WERI-Rb-1 (cell line): ENCODE data around the gene CAMK2B.
A peak's percentile ranks its signal among the peaks of the same experiment; 100 is the strongest.

Source experiments
- DNase-seq: peaks from one replicate; pipeline ENCODE4 v3.0.0-alpha.2; 2020
- H3K27ac ChIP-seq: fragments of 250-450 bp; sonication (Bioruptor Pico); 2 replicates; pipeline ENCODE4 v1.5.1; 2020; ENCODE audit warnings: mild to moderate bottlenecking, moderate library complexity
- H3K27me3 ChIP-seq: fragments of 250-450 bp; sonication (Bioruptor Pico); 2 replicates; pipeline ENCODE4 v1.5.1; 2021; ENCODE audit warnings: mild to moderate bottlenecking, low read depth, moderate library complexity; ENCODE audit not compliant: insufficient read depth, severe bottlenecking
- H3K36me3 ChIP-seq: fragments of 250-450 bp; sonication (Bioruptor Pico); 2 replicates; pipeline ENCODE4 v1.5.1; 2020; ENCODE audit warnings: mild to moderate bottlenecking, moderate library complexity
- H3K4me3 ChIP-seq: 2 replicates; pipeline ENCODE4 v1.5.1; 2011; ENCODE audit warnings: low read depth, mild to moderate bottlenecking, control low read depth, low read length
- H3K9me3 ChIP-seq: fragments of 250-450 bp; sonication (Bioruptor Pico); 2 replicates; pipeline ENCODE4 v1.5.1; 2021; ENCODE audit warnings: mild to moderate bottlenecking, moderate library complexity; ENCODE audit not compliant: severe bottlenecking
- CTCF ChIP-seq: IDR thresholded peaks from 2 replicates; pipeline ENCODE4 v1.5.1; 2011; ENCODE audit warnings: low read depth, mild to moderate bottlenecking, control low read depth, inconsistent platforms, low read length

CAMK2B gene

GRCh38 chr7:44184206-44184872 is 141.1 kb downstream of the CAMK2B start:
- peak; percentile 71 for DNase-seq
- H3K27ac ChIP-seq: peak overlapping the region; percentile 43
- H3K9me3 ChIP-seq: peaks cover 2% of the 10 kb centered on the region
- TF ChIP-seq CTCF: no peak
- H3K36me3 ChIP-seq: no peaks in the 10 kb centered on the region
- H3K27me3 ChIP-seq: no peaks in the 10 kb centered on the region
- no peak overlapping the region for H3K4me3 ChIP-seq

GRCh38 chr7:44183386-44183785 is 142.0 kb downstream of the CAMK2B start:
- no peak for DNase-seq
- peaks cover 2% of the 10 kb centered on the region for H3K9me3 ChIP-seq
- no peaks in the 10 kb centered on the region for H3K36me3 ChIP-seq
- H3K27ac ChIP-seq: no peak overlapping the region
- H3K27me3 ChIP-seq: no peaks in the 10 kb centered on the region
- no peak overlapping the region for H3K4me3 ChIP-seq
- TF ChIP-seq CTCF: no peak

- no peak for TF ChIP-seq CTCF
- no peak overlapping the region for H3K4me3 ChIP-seq
- peaks cover 2% of the 10 kb centered on the region for H3K9me3 ChIP-seq
- no peaks in the 10 kb centered on the region for H3K27me3 ChIP-seq
- no peak overlapping the region for H3K27ac ChIP-seq
- no peaks in the 10 kb centered on the region for H3K36me3 ChIP-seq
- DNase-seq: no peak
Measured at GRCh38 chr7:44182827-44183226, 142.6 kb downstream of the CAMK2B start.

- Histone ChIP-seq H3K36me3 (no peaks in the 10 kb centered on the region), H3K4me3 (no peak overlapping the region), H3K27ac (no peak overlapping the region), H3K27me3 (no peaks in the 10 kb centered on the region), H3K9me3 (peaks cover 2% of the 10 kb centered on the region)
- DNase-seq: no peak
- no peak for TF ChIP-seq CTCF
Measured at GRCh38 chr7:44180631-44181030, 144.8 kb downstream of the CAMK2B start.

- no peaks in the 10 kb centered on the region for H3K9me3 ChIP-seq
- no peaks in the 10 kb centered on the region for H3K36me3 ChIP-seq
- no peak for TF ChIP-seq CTCF
- H3K27ac ChIP-seq: no peak overlapping the region
- H3K27me3 ChIP-seq: no peaks in the 10 kb centered on the region
- no peak for DNase-seq
- H3K4me3 ChIP-seq: no peak overlapping the region
Measured at GRCh38 chr7:44177570-44178131, 147.7 kb downstream of the CAMK2B start.

- H3K27me3 ChIP-seq: no peaks in the 10 kb centered on the region
- no peak for TF ChIP-seq CTCF
Measured at GRCh38 chr7:44176486-44176885, 148.9 kb downstream of the CAMK2B start.

More at GRCh38 chr7:44176486-44176885, 148.9 kb downstream of the CAMK2B start:
- H3K36me3 ChIP-seq: no peaks in the 10 kb centered on the region
- no peak overlapping the region for H3K4me3 ChIP-seq
- no peak for DNase-seq
- H3K27ac ChIP-seq: no peak overlapping the region
- no peaks in the 10 kb centered on the region for H3K9me3 ChIP-seq
